ENCODE data around the gene ANO1.

- no peak for TF ChIP-seq POLR2A (IDR thresholded peaks at IDR 0.05)
- TF ChIP-seq CTCF (IDR thresholded peaks at IDR 0.05 in 4 of 5, conservative IDR thresholded peaks at IDR 0.05 in 1 of 5): no peak
These were observed 69.6 kb downstream of the ANO1 start for GRCh38 chr11:70147668-70148067.
